Right lobe of liver (tissue), 6 donors: ENCODE measurements around the gene ASTN1. TPM values are rescaled to one million over a fixed set of nuclear protein-coding genes. Genes with fewer than 3 reads are reported as not detected.

Experiments
- ATAC-seq, 4 donors: fragments of 200-7000 bp; cut with Tn5 transposase; one replicate each; pipeline ENCODE4 v1.9.1; 2020; ENCODE audit warnings: mild to moderate bottlenecking in 4 of 4, moderate library complexity in 4 of 4
- DNase-seq, 3 donors: peaks; one replicate each; pipeline ENCODE4 v3.0.0-alpha.2; 2020
- H3K27ac ChIP-seq, 3 donors: fragments of 200-600 bp; one replicate each; pipeline ENCODE4 v1.8.0; 2022
- H3K27me3 ChIP-seq, 2 donors: fragments of 200-600 bp; one replicate each; pipeline ENCODE4 v1.8.0; 2022
- H3K36me3 ChIP-seq, 4 donors: fragments of 200-600 bp; sonication (generic) in 1 of 4; one replicate each; pipeline versions ENCODE4 v1.5.1 to v1.8.0; 2017 to 2022; ENCODE audit warnings: control low read depth in 1 of 4
- H3K4me1 ChIP-seq, 4 donors: fragments of 200-600 bp; sonication (generic) in 1 of 4; one replicate each; pipeline versions ENCODE4 v1.5.1 to v1.8.0; 2017 to 2022; ENCODE audit warnings: control low read depth in 1 of 4
- H3K4me3 ChIP-seq, 3 donors: fragments of 200-600 bp; one replicate each; pipeline ENCODE4 v1.8.0; 2022
- H3K9me3 ChIP-seq, 4 donors: fragments of 200-600 bp; sonication (generic) in 1 of 4; one replicate each; pipeline versions ENCODE4 v1.5.1 to v1.8.0; 2017 to 2022; ENCODE audit warnings: control low read depth in 1 of 4
- CTCF ChIP-seq, 4 donors: fragments of 200-600 bp in 3 of 4; fragments of 450-650 bp in 1 of 4; IDR thresholded peaks; one replicate each; pipeline versions ENCODE4 v1.5.1 to v1.8.0; 2016 to 2022; ENCODE audit warnings: antibody characterized with exemption in 4 of 4, mild to moderate bottlenecking in 2 of 4
- POLR2A ChIP-seq: fragments of 450-650 bp; IDR thresholded peaks from one replicate; pipeline ENCODE4 v1.6.1; 2017; ENCODE audit warnings: antibody characterized with exemption, mild to moderate bottlenecking
- WGBS: methylation state at CpG from one replicate; pipeline ENCODE4 v1.1.6; 2018; ENCODE audit warnings: low coverage, low lambda C conversion rate; ENCODE audit not compliant: insufficient coverage; ENCODE audit errors: missing lambda C conversion rate; 5-methylcytosine and 5-hydroxymethylcytosine counted together
- intact Hi-C, 2 donors: fragments of 100-400 bp; cut with DNase I; formaldehyde crosslinking; loops; one replicate each; pipeline versions ENCODE4 v1.11.2 to v1.14.1; 2022
- total RNA-seq, 6 experiments: library from RNA; depleted of rRNA in 2 of 6; stranded (reverse); fragments of >200 nt in 2 of 6; fragmentation: NEBNext Ultra II Directional in 3 of 6; extraction: Animal tissue kit (Norgen Biotek cat#: 25700) in 3 of 6; gene quantifications; one replicate each; pipeline versions ENCODE4 v1.1.0 to v1.2.4, GENCODE V29; 2016 to 2023
- donor health status: DM: no; HTN: yes; CAD: no.
- donor health status: DM: no; HTN: no; CAD: no.
- donor health status: DM: no; HTN: no; CAD: no.
- donor health status: DM: no; HTN: yes; CAD: no.
- donor health status: DM: no; HTN: yes; CAD: no.

ASTN1 gene
- total RNA-seq, 6 experiments from 2014 or later: 0.06 to 0.78 (median 0.18) TPM

GRCh38 chr1:176950736-176951324, 213.7 kb downstream of the ASTN1 start:
- no peak for TF ChIP-seq POLR2A
- no peak for TF ChIP-seq CTCF (IDR thresholded peaks at IDR 0.05)
- intact Hi-C loops: no loop called here
- Histone ChIP-seq H3K27ac (no peak overlapping the region), H3K27me3 (no peaks in the 10 kb centered on the region), H3K36me3 (no peaks in the 10 kb centered on the region), H3K4me1 (no peaks in the 10 kb centered on the region), H3K4me3 (no peak overlapping the region), H3K9me3 (no peaks in the 10 kb centered on the region)
- ATAC-seq (no peak), DNase-seq (no peak)
- 67% methylated on average over 2 of the region's 2 CpGs for WGBS

GRCh38 chr1:176949033-176949662, 215.4 kb downstream of the ASTN1 start:
- H3K36me3 ChIP-seq: no peaks in the 10 kb centered on the region
- intact Hi-C loops: no loop called here
- 22% methylated on average over 16 of the region's 17 CpGs for WGBS

GRCh38 chr1:176944606-176945005, 219.9 kb downstream of the ASTN1 start:
- H3K9me3 ChIP-seq: no peaks in the 10 kb centered on the region
- H3K27ac ChIP-seq: no peak overlapping the region
- no peaks in the 10 kb centered on the region for H3K4me1 ChIP-seq
- ATAC-seq: no peak
- WGBS: 80% methylated on average over 4 of the region's 4 CpGs
- no peak overlapping the region for H3K4me3 ChIP-seq
- intact Hi-C loops: no loop called here
- TF ChIP-seq CTCF (IDR thresholded peaks at IDR 0.05) (no peak), POLR2A (no peak)
- no peaks in the 10 kb centered on the region for H3K36me3 ChIP-seq
- no peaks in the 10 kb centered on the region for H3K27me3 ChIP-seq
- no peak for DNase-seq

More at GRCh38 chr1:176949033-176949662, 215.4 kb downstream of the ASTN1 start:
- TF ChIP-seq CTCF (IDR thresholded peaks at IDR 0.05): peak; percentile 56 to 79 (median 76)
- TF ChIP-seq POLR2A: no peak
- ATAC-seq (peak; percentile 93 to 99 (median 96)), DNase-seq (peak; percentile 70 to 81 (median 80))
- no peak overlapping the region for H3K27ac ChIP-seq
- no peaks in the 10 kb centered on the region for H3K9me3 ChIP-seq
- no peaks in the 10 kb centered on the region for H3K4me1 ChIP-seq
- H3K4me3 ChIP-seq: no peak overlapping the region
- H3K27me3 ChIP-seq: no peaks in the 10 kb centered on the region

GRCh38 chr1:176943783-176944182, 220.7 kb downstream of the ASTN1 start:
- no peak overlapping the region for H3K4me3 ChIP-seq
- no peaks in the 10 kb centered on the region for H3K4me1 ChIP-seq
- no peaks in the 10 kb centered on the region for H3K27me3 ChIP-seq
- TF ChIP-seq CTCF (IDR thresholded peaks at IDR 0.05): no peak
- TF ChIP-seq POLR2A: no peak
- DNase-seq: no peak
- 49% methylated on average over 4 of the region's 4 CpGs for WGBS
- H3K36me3 ChIP-seq: no peaks in the 10 kb centered on the region
- no peak for ATAC-seq
- intact Hi-C loops: no loop called here
- H3K9me3 ChIP-seq: no peaks in the 10 kb centered on the region
- no peak overlapping the region for H3K27ac ChIP-seq
